WI38 (cell line): Measurements from ENCODE around the gene TMEM18.
A peak's percentile ranks its signal among the peaks of the same experiment; 100 is the strongest.

ENCODE experiments used
- H3K4me3 ChIP-seq: 2 replicates; pipeline ENCODE4 v1.5.1; 2011; ENCODE audit warnings: low read depth, mild to moderate bottlenecking, control low read depth, low read length
- TF ChIP-seq, protein P1 (sequence below): IDR thresholded peaks from 2 replicates; pipeline ENCODE4 v1.5.1; 2012; ENCODE audit warnings: low read depth, mild to moderate bottlenecking, control low read depth, low read length

TMEM18 gene

GRCh38 chr2:637406-637776 lies 39.8 kb downstream of the TMEM18 start:
- H3K4me3 ChIP-seq, result no peak overlapping the region
- TF ChIP-seq, protein P1, sequence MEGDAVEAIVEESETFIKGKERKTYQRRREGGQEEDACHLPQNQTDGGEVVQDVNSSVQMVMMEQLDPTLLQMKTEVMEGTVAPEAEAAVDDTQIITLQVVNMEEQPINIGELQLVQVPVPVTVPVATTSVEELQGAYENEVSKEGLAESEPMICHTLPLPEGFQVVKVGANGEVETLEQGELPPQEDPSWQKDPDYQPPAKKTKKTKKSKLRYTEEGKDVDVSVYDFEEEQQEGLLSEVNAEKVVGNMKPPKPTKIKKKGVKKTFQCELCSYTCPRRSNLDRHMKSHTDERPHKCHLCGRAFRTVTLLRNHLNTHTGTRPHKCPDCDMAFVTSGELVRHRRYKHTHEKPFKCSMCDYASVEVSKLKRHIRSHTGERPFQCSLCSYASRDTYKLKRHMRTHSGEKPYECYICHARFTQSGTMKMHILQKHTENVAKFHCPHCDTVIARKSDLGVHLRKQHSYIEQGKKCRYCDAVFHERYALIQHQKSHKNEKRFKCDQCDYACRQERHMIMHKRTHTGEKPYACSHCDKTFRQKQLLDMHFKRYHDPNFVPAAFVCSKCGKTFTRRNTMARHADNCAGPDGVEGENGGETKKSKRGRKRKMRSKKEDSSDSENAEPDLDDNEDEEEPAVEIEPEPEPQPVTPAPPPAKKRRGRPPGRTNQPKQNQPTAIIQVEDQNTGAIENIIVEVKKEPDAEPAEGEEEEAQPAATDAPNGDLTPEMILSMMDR, result no peak

DNA sequence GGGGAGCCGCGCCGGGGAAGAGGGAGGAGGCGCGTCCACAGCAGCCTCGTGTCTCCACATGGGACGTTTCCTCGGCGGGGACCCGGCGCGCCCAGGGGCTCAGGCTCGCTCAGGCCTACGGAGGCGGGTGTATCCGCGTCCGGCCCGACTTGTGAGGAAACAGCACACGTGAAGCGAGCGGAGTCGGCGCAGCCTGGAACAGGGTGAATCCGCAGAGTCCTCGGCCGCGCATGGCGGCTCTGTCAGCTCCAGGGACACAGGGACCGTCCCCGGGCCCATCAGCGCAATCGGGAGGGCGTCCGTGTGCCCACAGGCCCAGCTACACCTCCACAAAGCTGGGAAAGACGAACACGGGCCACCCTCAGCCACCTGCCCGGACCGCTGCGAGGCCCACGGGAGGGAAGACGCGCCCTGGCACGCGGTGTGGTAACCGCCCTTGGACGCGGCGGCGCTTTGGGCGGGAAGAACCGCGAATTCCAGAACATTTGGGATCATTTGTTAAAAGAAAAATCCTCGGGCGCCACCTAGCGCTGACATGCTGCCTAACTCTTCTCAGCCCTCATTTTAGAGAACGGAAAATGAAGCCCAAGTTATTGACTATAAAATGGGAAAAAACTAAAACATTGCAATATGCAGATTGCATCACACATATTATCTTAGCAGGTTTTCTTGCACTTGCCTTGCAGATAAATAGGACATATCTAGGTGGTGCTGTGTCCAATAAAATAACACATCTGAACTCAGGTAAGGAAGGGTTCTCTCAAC lies 40.4 kb downstream of the TMEM18 start:
- TF ChIP-seq, protein P1, result peak; percentile 58
- H3K4me3 ChIP-seq, result no peak overlapping the region

GRCh38 chr2:635687-636621 lies 41.3 kb downstream of the TMEM18 start:
- no peak overlapping the region for H3K4me3 ChIP-seq
- TF ChIP-seq, protein P1, result no peak

DNA sequence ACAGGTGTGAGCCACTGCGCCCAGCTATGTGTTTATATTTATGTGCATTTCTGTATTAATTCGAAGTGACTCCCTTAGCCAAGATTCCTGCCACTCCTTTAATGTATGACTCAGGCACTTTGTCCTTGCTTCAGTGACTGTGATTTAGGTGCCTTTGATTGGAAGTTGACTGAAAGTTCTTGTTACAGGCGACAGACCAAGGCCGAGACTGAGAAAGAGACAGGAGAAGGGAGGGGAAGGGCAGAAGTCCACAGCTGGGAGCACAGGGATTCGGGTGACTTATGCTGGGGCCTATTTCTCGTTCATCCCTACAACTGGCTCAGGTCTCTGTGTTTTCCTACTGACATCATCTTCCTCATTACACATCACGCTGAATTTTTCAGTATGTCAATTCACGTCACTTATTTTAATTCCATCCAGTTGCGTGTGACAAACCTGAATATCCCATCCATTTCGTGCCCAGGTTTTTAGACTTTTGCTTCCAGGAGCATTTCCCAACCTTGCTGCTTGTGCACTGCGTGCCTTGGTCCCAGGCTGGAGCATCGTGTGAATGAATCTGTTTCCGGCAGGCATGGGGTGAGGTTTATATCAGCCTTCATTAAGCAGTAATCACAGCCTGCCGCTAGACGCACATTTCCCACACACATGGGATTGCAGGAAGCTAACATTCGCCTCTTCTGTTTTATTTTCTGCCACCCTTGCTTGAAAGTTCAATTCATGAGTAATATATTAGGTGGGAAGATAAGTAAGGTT lies 42.4 kb downstream of the TMEM18 start:
- H3K4me3 ChIP-seq, result no peak overlapping the region
- TF ChIP-seq, protein P1, result no peak

DNA sequence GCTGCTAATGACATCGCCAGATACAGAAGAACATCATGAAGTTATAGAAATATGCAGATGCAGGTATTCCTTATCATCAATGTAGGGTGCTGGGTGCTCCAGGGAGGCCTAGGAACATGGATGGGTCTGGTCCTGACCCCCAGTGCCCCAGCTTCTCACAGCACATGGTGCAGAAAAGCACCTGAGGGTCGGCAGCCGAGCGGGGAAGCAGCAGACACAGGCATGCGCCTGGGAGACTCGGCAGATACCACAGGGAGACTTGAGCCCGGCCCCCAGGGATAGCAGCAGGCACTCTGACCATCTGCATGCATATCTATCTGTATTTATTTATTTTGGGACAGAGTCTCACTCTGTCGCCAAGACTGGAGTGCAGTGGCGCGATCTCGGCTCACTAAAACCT lies 43.2 kb downstream of the TMEM18 start:
- TF ChIP-seq, protein P1, result no peak

GRCh38 chr2:633371-633770 lies 43.8 kb downstream of the TMEM18 start:
- no peak overlapping the region for H3K4me3 ChIP-seq
- TF ChIP-seq, protein P1, result no peak

More for the DNA sequence above, 43.2 kb downstream of the TMEM18 start:
- no peak overlapping the region for H3K4me3 ChIP-seq
